Stimulated activated naive B cell treated with anti-CD40 and anti-IgM and Interleukin-4, amounts not matched to agents 10 μg/mL and 1 μg/mL and 100 μg/mL, for 72 hours (primary cell): ENCODE results near the gene RHBDL1.

ENCODE experiments used
- ATAC-seq, 2 donors: fragments of 150-1000 bp; cut with Tn5 transposase; replicated peaks; 2 replicates each; pipeline ENCODE4 v1.10.0; 2021; ENCODE audit warnings: moderate library complexity in 1 of 2
- DNase-seq: peaks from one replicate; pipeline ENCODE4 v3.0.0; 2021
- H3K27ac Mint-ChIP-seq: one replicate; pipeline ENCODE4 v1.8.0; 2022; ENCODE audit warnings: mild to moderate bottlenecking, mixed read lengths
- H3K27me3 Mint-ChIP-seq, 2 donors: one replicate each; pipeline ENCODE4 v1.8.0; 2022; ENCODE audit warnings: mixed read lengths in 2 of 2
- H3K36me3 Mint-ChIP-seq, 2 donors: one replicate each; pipeline ENCODE4 v1.8.0; 2022; ENCODE audit warnings: mixed read lengths in 2 of 2, mild to moderate bottlenecking in 1 of 2
- H3K4me1 Mint-ChIP-seq, 2 donors: one replicate each; pipeline ENCODE4 v1.8.0; 2022; ENCODE audit warnings: mixed read lengths in 2 of 2, mild to moderate bottlenecking in 1 of 2
- H3K4me3 Mint-ChIP-seq, 2 donors: one replicate each; pipeline ENCODE4 v1.8.0; 2022; ENCODE audit warnings: mild to moderate bottlenecking in 2 of 2, mixed read lengths in 2 of 2, moderate library complexity in 1 of 2
- H3K9me3 Mint-ChIP-seq, 2 donors: one replicate each; pipeline ENCODE4 v1.8.0; 2022; ENCODE audit warnings: mixed read lengths in 2 of 2, mild to moderate bottlenecking in 1 of 2

The RHBDL1 gene

DNA sequence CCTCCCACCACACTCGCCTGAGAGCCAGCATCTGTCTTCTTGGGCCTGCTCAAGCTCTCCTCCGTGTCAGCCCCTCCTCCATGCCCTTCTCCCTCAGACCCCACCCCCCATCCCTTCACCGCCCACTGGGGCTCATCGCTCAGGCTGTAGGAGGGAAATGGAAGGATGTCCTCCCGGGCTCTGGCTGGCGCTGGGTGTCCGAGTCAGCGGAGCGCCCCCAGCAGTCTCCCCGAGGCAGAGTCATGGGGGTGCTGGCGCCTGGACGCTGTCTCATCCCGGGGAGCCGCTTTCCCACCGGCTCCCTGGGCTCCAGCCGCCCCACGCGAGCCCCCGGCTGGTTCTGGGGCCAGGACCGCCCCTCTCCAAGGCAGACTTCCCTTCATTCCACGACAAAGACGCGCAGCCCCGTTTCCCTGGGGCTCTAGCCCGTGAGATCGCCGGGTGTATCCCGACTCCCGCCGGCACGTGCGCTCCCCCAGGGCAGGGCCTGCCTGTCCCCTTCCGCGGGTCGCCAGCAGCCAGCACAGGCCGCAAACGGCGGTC is 45.0 kb downstream of the RHBDL1 start:
- Mint-ChIP-seq H3K27me3 (peaks cover 5 to 9% of the 10 kb centered on the region in 2 donors), H3K27ac (peak overlapping the region; percentile 92), H3K36me3 (peaks cover 0 to 6% of the 10 kb centered on the region in 2 donors), H3K9me3 (no peaks in the 10 kb centered on the region), H3K4me1 (peaks cover 23 to 52% of the 10 kb centered on the region in 2 donors), H3K4me3 (peak overlapping the region; percentile 87 to 94)
- peak; percentile 50 for DNase-seq
- ATAC-seq, result peak; percentile 50 to 55

DNA sequence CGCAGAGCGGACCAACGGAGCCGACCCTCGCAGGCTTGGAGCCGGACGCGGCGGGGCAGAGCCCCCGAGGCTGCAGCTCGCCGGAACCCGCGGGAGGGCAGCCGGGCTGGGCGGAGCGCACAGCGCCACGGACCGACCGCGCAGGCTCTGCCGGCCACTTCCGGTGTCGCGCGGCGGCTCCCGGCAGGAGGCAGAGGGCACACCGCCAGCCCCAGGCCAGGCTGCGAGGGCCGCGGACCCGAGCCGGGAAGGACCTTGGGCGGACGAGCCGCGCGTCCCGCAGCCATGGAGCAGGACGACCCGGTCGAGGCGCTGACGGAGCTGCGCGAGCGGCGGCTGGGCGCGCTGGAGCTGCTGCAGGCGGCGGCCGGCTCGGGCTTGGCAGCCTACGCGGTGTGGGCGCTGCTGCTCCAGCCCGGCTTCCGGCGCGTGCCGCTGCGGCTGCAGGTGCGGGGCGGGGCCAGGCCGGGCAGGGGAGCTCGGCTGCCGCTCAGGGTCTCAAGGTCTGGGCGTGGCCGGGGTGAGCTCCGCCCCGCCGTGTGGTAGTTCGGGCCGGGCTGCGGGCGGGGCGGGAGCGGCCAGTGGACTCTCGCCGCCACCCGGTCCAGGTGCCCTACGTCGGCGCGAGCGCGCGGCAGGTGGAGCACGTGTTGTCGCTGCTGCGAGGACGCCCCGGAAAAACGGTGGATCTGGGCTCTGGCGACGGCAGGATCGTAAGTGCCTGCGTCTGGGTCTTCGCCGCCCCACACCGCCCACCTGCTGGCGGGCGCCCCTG is 45.7 kb downstream of the RHBDL1 start, which contains the start of gene ANTKMT:
Gene ANTKMT (plus strand): TSS at position 157 of the 775 bp plus-strand sequence. CDS start 129 bp downstream, at position 286.
- H3K36me3 Mint-ChIP-seq, result peaks cover 0 to 6% of the 10 kb centered on the region in 2 donors
- DNase-seq (peak; percentile 86), ATAC-seq (peak; percentile 82 to 86)
- H3K4me1 Mint-ChIP-seq, result peaks cover 23 to 56% of the 10 kb centered on the region in 2 donors
- H3K4me3 Mint-ChIP-seq, result peak within 1 kb of the TSS; percentile 87 to 94
- peak within 1 kb of the TSS; percentile 92 for H3K27ac Mint-ChIP-seq
- H3K27me3 Mint-ChIP-seq, result peaks cover 4 to 6% of the 10 kb centered on the region in 2 donors
- H3K9me3 Mint-ChIP-seq, result no peaks in the 10 kb centered on the region

- no peak for ATAC-seq
- peaks cover 0 to 6% of the 10 kb centered on the region in 2 donors for H3K36me3 Mint-ChIP-seq
- DNase-seq, result no peak
- H3K4me1 Mint-ChIP-seq, result peaks cover 20 to 56% of the 10 kb centered on the region in 2 donors
- H3K9me3 Mint-ChIP-seq, result no peaks in the 10 kb centered on the region
- peak overlapping the region; percentile 47 for H3K27ac Mint-ChIP-seq
- H3K27me3 Mint-ChIP-seq, result no peaks in the 10 kb centered on the region
- peak overlapping the region; percentile 50 to 94 for H3K4me3 Mint-ChIP-seq
These were observed 46.5 kb downstream of the RHBDL1 start for GRCh38 chr16:721765-722540.

DNA sequence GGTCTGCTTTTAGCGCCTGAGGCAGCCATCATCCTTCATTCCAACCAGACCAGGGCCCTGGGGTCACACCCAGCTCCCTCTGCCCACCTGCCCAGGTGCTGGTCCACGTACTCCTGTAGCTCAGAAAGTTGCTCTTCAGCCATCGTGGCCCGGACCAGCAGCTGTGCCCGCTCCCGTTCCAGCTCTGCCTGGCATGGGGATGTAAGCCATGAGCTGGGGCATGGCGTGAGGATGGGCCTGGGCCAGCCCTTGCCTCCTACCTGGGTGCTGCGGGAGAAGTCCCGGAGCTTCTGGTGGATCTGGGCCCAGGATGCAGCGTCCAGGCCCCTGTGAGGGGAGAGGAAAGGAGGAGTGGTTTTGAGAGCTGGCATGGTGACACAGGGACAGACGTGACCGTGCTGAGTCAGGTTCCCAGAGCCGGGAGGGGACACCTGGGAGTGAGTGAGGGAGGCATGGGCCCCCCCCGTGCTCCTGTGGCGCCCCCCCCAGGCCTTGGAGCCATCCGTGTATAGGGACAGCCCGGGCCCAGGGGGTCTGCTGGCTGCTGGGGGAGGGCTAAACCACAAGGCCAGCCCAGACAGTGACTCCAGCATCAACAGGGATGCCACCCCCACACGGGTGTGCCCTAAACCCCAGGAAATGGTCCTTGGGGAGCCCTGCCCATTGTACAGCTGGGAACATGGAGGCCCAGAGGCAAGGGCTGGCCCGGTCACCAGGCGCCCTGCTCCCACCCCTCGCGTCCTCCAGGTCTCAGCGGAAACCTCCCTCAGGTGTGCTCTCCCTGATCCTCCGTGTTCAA is 47.6 kb downstream of the RHBDL1 start:
- Mint-ChIP-seq H3K9me3 (no peaks in the 10 kb centered on the region), H3K4me3 (peak overlapping the region in 1 of 2 donors; percentile 56), H3K27ac (peak overlapping the region; percentile 7), H3K27me3 (no peaks in the 10 kb centered on the region), H3K4me1 (peaks cover 20 to 56% of the 10 kb centered on the region in 2 donors), H3K36me3 (peaks cover 0 to 6% of the 10 kb centered on the region in 2 donors)
- no peak for ATAC-seq
- DNase-seq, result no peak

GRCh38 chr16:723695-724094 is 48.2 kb downstream of the RHBDL1 start:
- DNase-seq, result no peak
- Mint-ChIP-seq H3K36me3 (peaks cover 0 to 6% of the 10 kb centered on the region in 2 donors), H3K27ac (peak overlapping the region; percentile 62), H3K27me3 (no peaks in the 10 kb centered on the region), H3K9me3 (no peaks in the 10 kb centered on the region), H3K4me3 (no peak overlapping the region), H3K4me1 (peaks cover 20 to 55% of the 10 kb centered on the region in 2 donors)
- ATAC-seq, result no peak

GRCh38 chr16:724188-725040 is 48.9 kb downstream of the RHBDL1 start:
- ATAC-seq (no peak), DNase-seq (no peak)
- no peaks in the 10 kb centered on the region for H3K9me3 Mint-ChIP-seq
- no peaks in the 10 kb centered on the region for H3K27me3 Mint-ChIP-seq
- peaks cover 16 to 48% of the 10 kb centered on the region in 2 donors for H3K4me1 Mint-ChIP-seq
- no peak overlapping the region for H3K27ac Mint-ChIP-seq
- H3K36me3 Mint-ChIP-seq, result peaks cover 0 to 6% of the 10 kb centered on the region in 2 donors
- no peak overlapping the region for H3K4me3 Mint-ChIP-seq

GRCh38 chr16:725041-725376 is 49.5 kb downstream of the RHBDL1 start:
- Mint-ChIP-seq H3K9me3 (no peaks in the 10 kb centered on the region), H3K27me3 (no peaks in the 10 kb centered on the region), H3K4me1 (peaks cover 16 to 42% of the 10 kb centered on the region in 2 donors), H3K36me3 (peaks cover 0 to 6% of the 10 kb centered on the region in 2 donors), H3K27ac (peak overlapping the region; percentile 80), H3K4me3 (no peak overlapping the region)
- ATAC-seq, result no peak
- DNase-seq, result no peak

- no peaks in the 10 kb centered on the region for H3K9me3 Mint-ChIP-seq
- no peak for ATAC-seq
- H3K36me3 Mint-ChIP-seq, result peaks cover 0 to 6% of the 10 kb centered on the region in 2 donors
- peak overlapping the region; percentile 32 for H3K4me3 Mint-ChIP-seq
- DNase-seq, result no peak
- no peaks in the 10 kb centered on the region for H3K27me3 Mint-ChIP-seq
- H3K27ac Mint-ChIP-seq, result peak overlapping the region; percentile 80
- H3K4me1 Mint-ChIP-seq, result peaks cover 10 to 36% of the 10 kb centered on the region in 2 donors
These were observed 50.2 kb downstream of the RHBDL1 start for GRCh38 chr16:725463-726187.

- peaks cover 10 to 36% of the 10 kb centered on the region in 2 donors for H3K4me1 Mint-ChIP-seq
- no peak overlapping the region for H3K27ac Mint-ChIP-seq
- ATAC-seq (no peak), DNase-seq (no peak)
- H3K4me3 Mint-ChIP-seq, result peak overlapping the region; percentile 32
- peaks cover 0 to 6% of the 10 kb centered on the region in 2 donors for H3K36me3 Mint-ChIP-seq
- no peaks in the 10 kb centered on the region for H3K27me3 Mint-ChIP-seq
- no peaks in the 10 kb centered on the region for H3K9me3 Mint-ChIP-seq
These were observed 50.6 kb downstream of the RHBDL1 start for GRCh38 chr16:726188-726437.

- peak within 1 kb of the TSS; percentile 84 for H3K27ac Mint-ChIP-seq
- H3K27me3 Mint-ChIP-seq, result no peaks in the 10 kb centered on the region
- H3K4me1 Mint-ChIP-seq, result peaks cover 10 to 36% of the 10 kb centered on the region in 2 donors
- DNase-seq (peak; percentile 48), ATAC-seq (peak; percentile 35 to 50)
- peak within 1 kb of the TSS; percentile 77 to 86 for H3K4me3 Mint-ChIP-seq
- H3K9me3 Mint-ChIP-seq, result no peaks in the 10 kb centered on the region
- H3K36me3 Mint-ChIP-seq, result peaks cover 0 to 6% of the 10 kb centered on the region in 2 donors
These were observed 51.2 kb downstream of the RHBDL1 start, which contains the start of the genes CCDC78 and HAGHL for GRCh38 chr16:726438-727290. TSS of gene CCDC78 (minus strand) at chr16:726443. CDS start at chr16:726367, 76 bp downstream. TSS of gene HAGHL (plus strand) at chr16:727106. CDS start at chr16:727510, 404 bp downstream.

GRCh38 chr16:727291-727977 is 52.0 kb downstream of the RHBDL1 start:
- ATAC-seq, result peak; percentile 20 to 28
- peaks cover 10 to 28% of the 10 kb centered on the region in 2 donors for H3K4me1 Mint-ChIP-seq
- H3K27ac Mint-ChIP-seq, result peak overlapping the region; percentile 51
- H3K9me3 Mint-ChIP-seq, result no peaks in the 10 kb centered on the region
- peak overlapping the region; percentile 71 to 73 for H3K4me3 Mint-ChIP-seq
- H3K36me3 Mint-ChIP-seq, result peaks cover 0 to 6% of the 10 kb centered on the region in 2 donors
- no peak for DNase-seq
- H3K27me3 Mint-ChIP-seq, result no peaks in the 10 kb centered on the region
